GM19043 (cell line): Measurements from ENCODE around the gene KIF3C.

ENCODE experiments used
- ATAC-seq: cut with Tn5 transposase; IDR thresholded peaks from one replicate; pipeline ENCODE4 v1.9.1; 2021; ENCODE audit warnings: low read depth; ENCODE audit not compliant: unreplicated experiment

The KIF3C gene

GRCh38 chr2:25881764-25882163 lies 100.5 kb downstream of the KIF3C start:
- no peak for ATAC-seq

GRCh38 chr2:25879133-25879730 lies 103.1 kb downstream of the KIF3C start:
- no peak for ATAC-seq

- ATAC-seq = peak; percentile 93
Observed at GRCh38 chr2:25878361-25879132, 103.8 kb downstream of the KIF3C start, which contains the start of gene ASXL2. ASXL2 (minus strand) TSS chr2:25878487; CDS start chr2:25878222, 265 bp downstream.

- peak; percentile 44 for ATAC-seq
Observed at GRCh38 chr2:25877431-25878360, 104.6 kb downstream of the KIF3C start.
